HepG2 (cell line): ENCODE data around the gene FGF1. TPM values are rescaled to one million over a fixed set of nuclear protein-coding genes. Genes with fewer than 3 reads are reported as not detected.

Experiments used
- ATAC-seq: fragments of 200-7000 bp; cut with Tn5 transposase; 3 replicates; pipeline ENCODE4 v1.9.1; 2020; ENCODE audit warnings: mild to moderate bottlenecking, moderate library complexity
- BruUV-seq: library from RNA; stranded (reverse); fragments of 400-500 nt; replicated peaks from 2 replicates; lab custom pipeline; 2021; lab: Mats Ljungman, UMichigan
- CTCF ChIA-PET: fragments of 300-600 bp; formaldehyde crosslinking; extraction: SDS; loops from one replicate; lab custom pipeline; 2021; ENCODE audit warnings: low total read pairs, inconsistent platforms, low intra/inter-chr PET ratio; lab: Yijun Ruan, JAX
- POLR2A ChIA-PET: fragments of 350-600 bp; sonication (Branson Sonifier 250); formaldehyde crosslinking; loops from one replicate; lab custom pipeline; 2020; ENCODE audit warnings: antibody characterized with exemption, inconsistent platforms; lab: Yijun Ruan, JAX
- DNase-seq: peaks from one replicate; pipeline ENCODE4 v3.0.0-alpha.2; 2015; ENCODE audit warnings: low spot score
- FAIRE-seq: peaks from 3 replicates; lab custom pipeline; 2011; peaks lifted over from hg19 to GRCh38; lab: Jason Lieb, UNC
- H2AFZ ChIP-seq: one replicate; pipeline ENCODE4 v1.6.1; 2011; ENCODE audit warnings: low read length, inconsistent platforms
- H3K27ac ChIP-seq: fragments of 300-600 bp; 3 replicates; pipeline ENCODE4 v1.8.0; 2011; ENCODE audit warnings: mixed run types, mild to moderate bottlenecking, mixed read lengths, low read length, inconsistent platforms; ENCODE audit not compliant: insufficient read depth; ENCODE audit errors: extremely low read length
- H3K27me3 ChIP-seq, 2 experiments: fragments of 200-600 bp in 1 of 2; 2 replicates in 1 of 2; 3 replicates in 1 of 2; pipeline versions ENCODE4 v1.6.0 to v1.8.0; 2011; ENCODE audit warnings: low read length in 2 of 2, mild to moderate bottlenecking in 2 of 2, moderate library complexity in 2 of 2, inconsistent platforms in 1 of 2; ENCODE audit not compliant: insufficient read depth in 2 of 2, control insufficient read depth in 1 of 2
- H3K36me3 ChIP-seq, 2 experiments: fragments of 200-600 bp in 1 of 2; replicated peaks in 1 of 2; 2 replicates in 1 of 2; 3 replicates in 1 of 2; pipeline versions ENCODE4 v1.5.1 to v1.8.0; 2011; ENCODE audit warnings: low read length in 2 of 2, inconsistent platforms in 1 of 2; ENCODE audit not compliant: insufficient read depth in 2 of 2, control insufficient read depth in 1 of 2
- H3K4me1 ChIP-seq: 2 replicates; pipeline ENCODE4 v1.5.1; 2012; ENCODE audit warnings: low read length, inconsistent platforms; ENCODE audit not compliant: insufficient read depth
- H3K4me2 ChIP-seq: 2 replicates; pipeline ENCODE4 v1.6.0; 2011; ENCODE audit warnings: low read depth, low read length, inconsistent platforms
- H3K4me3 ChIP-seq, 3 experiments: fragments of 200-600 bp in 1 of 3; sonication (generic), shearing (Covaris generic) in 1 of 3; replicated peaks in 1 of 3; 2 replicates each; pipeline ENCODE4 v1.5.1; 2011 to 2016; ENCODE audit warnings: low read length in 3 of 3, inconsistent platforms in 2 of 3, low read depth in 2 of 3, mild to moderate bottlenecking in 2 of 3, control low read depth in 1 of 3, mixed read lengths in 1 of 3; ENCODE audit not compliant: insufficient read depth in 1 of 3
- H3K79me2 ChIP-seq: one replicate; pipeline ENCODE4 v1.6.1; 2011; ENCODE audit warnings: low read length, inconsistent platforms; ENCODE audit not compliant: insufficient read depth
- H3K9ac ChIP-seq: 2 replicates; pipeline ENCODE4 v1.6.0; 2011; ENCODE audit warnings: mild to moderate bottlenecking, low read depth, low read length, inconsistent platforms; ENCODE audit not compliant: insufficient read depth
- H3K9me3 ChIP-seq: 2 replicates; pipeline ENCODE4 v1.5.1; 2012; ENCODE audit warnings: mild to moderate bottlenecking, low read length
- H4K20me1 ChIP-seq: 2 replicates; pipeline ENCODE4 v1.6.0; 2011; ENCODE audit warnings: inconsistent platforms, mild to moderate bottlenecking, low read length, moderate library complexity; ENCODE audit not compliant: insufficient read depth
- FOXM1 ChIP-seq: sonication (generic); formaldehyde crosslinking; IDR thresholded peaks from 2 replicates; pipeline ENCODE4 v1.5.0; 2020; ENCODE audit warnings: missing genetic modification reagents
- RNF219 ChIP-seq: sonication (generic); formaldehyde crosslinking; IDR thresholded peaks from 2 replicates; pipeline ENCODE4 v1.5.0; 2020; ENCODE audit warnings: mild to moderate bottlenecking, missing genetic modification reagents
- TBX2 ChIP-seq: sonication (generic); formaldehyde crosslinking; IDR thresholded peaks from 2 replicates; pipeline ENCODE4 v1.5.0; 2020; ENCODE audit warnings: missing genetic modification reagents, mild to moderate bottlenecking, borderline replicate concordance
- ZMYM3 ChIP-seq: sonication (generic); formaldehyde crosslinking; IDR thresholded peaks from 2 replicates; pipeline ENCODE4 v1.5.1; 2020; ENCODE audit warnings: mild to moderate bottlenecking, missing genetic modification reagents
- ZNF678 ChIP-seq: sonication (generic); formaldehyde crosslinking; IDR thresholded peaks from 2 replicates; pipeline ENCODE4 v1.4.0; 2020; ENCODE audit warnings: mild to moderate bottlenecking, missing genetic modification reagents
- ZNF749 ChIP-seq: sonication (generic); formaldehyde crosslinking; IDR thresholded peaks from 2 replicates; pipeline ENCODE4 v1.8.0; 2022; ENCODE audit warnings: mild to moderate bottlenecking, missing genetic modification reagents, moderate library complexity, borderline replicate concordance
- WGBS: methylation state at CpG from one replicate; pipeline ENCODE4 v1.1.6; 2017; ENCODE audit warnings: low lambda C conversion rate; 5-methylcytosine and 5-hydroxymethylcytosine counted together
- in situ Hi-C: cut with HindIII; loops from 2 replicates; pipeline ENCODE4 v1.10.0; 2017; ENCODE audit warnings: low pct_unique_long_range_greater_than_20kb; ENCODE audit not compliant: extremely low pct_ligation_motif_present
- intact Hi-C: fragments of 100-400 bp; cut with micrococcal nuclease; formaldehyde crosslinking; loops from one replicate; pipeline ENCODE4 v1.10.0; 2022; ENCODE audit not compliant: unreplicated experiment
- polyA plus RNA-seq, 8 experiments: library from polyadenylated mRNA; depleted of rRNA in 3 of 8; stranded (reverse) in 7 of 8; unstranded in 1 of 8; fragments of >200 nt; fragmentation: Illumina TruSeq in 4 of 8; extraction: Trizol in 4 of 8; gene quantifications; 2 replicates each; pipeline versions ENCODE4 v1.2.1 to v1.2.3, GENCODE V29; 2011 to 2016; ENCODE audit warnings: low read depth in 4 of 8, missing spikeins in 1 of 8, mixed read lengths in 1 of 8; ENCODE audit not compliant: insufficient read depth in 1 of 8
- total RNA-seq, 5 experiments: library from RNA; depleted of rRNA; stranded (reverse); fragments of >200 nt; fragmentation: Illumina TruSeq; extraction: Trizol; gene quantifications; 2 replicates each; pipeline ENCODE4 v1.2.3, GENCODE V29; 2016; ENCODE audit warnings: low read depth in 1 of 5
- TF ChIP-seq, protein P1 (sequence below): sonication (generic); formaldehyde crosslinking; IDR thresholded peaks from 2 replicates; pipeline ENCODE4 v1.5.0; 2020; ENCODE audit warnings: mild to moderate bottlenecking, missing genetic modification reagents, borderline replicate concordance
- TF ChIP-seq, protein P2 (sequence below): sonication (generic); formaldehyde crosslinking; IDR thresholded peaks from 2 replicates; pipeline ENCODE4 v1.8.0; 2022; ENCODE audit warnings: missing genetic modification reagents, low read depth, mild to moderate bottlenecking, borderline replicate concordance
- TF ChIP-seq, protein P3 (sequence below): sonication (generic); formaldehyde crosslinking; IDR thresholded peaks from 2 replicates; pipeline ENCODE4 v1.4.0; 2020; ENCODE audit warnings: mild to moderate bottlenecking, missing genetic modification reagents

Gene FGF1
- total and polyA plus RNA-seq, 2 of the 13 experiments (the other 11 are each of a cell fraction or from before 2014, with no cell fraction given): not detected

DNA sequence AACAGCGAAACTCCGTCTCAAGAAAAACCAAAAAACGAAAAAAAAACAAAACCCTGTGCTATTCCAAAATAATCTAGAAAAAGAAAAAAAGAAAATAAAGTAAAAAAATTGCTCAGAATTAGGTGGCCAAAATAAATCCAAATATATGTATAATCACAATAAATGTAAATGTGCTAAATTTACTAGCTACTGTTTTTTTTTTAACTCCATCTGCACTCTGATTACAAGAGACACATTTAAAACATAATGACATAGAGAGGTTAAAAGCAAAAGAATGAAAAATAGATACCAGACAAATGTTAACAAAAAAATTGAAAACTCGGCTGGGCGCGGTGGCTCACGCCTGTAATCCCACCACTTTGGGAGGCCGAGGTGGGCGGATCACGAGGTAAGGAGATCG lies 66.1 kb downstream of the FGF1 start (continued):
- TF ChIP-seq, protein P1, sequence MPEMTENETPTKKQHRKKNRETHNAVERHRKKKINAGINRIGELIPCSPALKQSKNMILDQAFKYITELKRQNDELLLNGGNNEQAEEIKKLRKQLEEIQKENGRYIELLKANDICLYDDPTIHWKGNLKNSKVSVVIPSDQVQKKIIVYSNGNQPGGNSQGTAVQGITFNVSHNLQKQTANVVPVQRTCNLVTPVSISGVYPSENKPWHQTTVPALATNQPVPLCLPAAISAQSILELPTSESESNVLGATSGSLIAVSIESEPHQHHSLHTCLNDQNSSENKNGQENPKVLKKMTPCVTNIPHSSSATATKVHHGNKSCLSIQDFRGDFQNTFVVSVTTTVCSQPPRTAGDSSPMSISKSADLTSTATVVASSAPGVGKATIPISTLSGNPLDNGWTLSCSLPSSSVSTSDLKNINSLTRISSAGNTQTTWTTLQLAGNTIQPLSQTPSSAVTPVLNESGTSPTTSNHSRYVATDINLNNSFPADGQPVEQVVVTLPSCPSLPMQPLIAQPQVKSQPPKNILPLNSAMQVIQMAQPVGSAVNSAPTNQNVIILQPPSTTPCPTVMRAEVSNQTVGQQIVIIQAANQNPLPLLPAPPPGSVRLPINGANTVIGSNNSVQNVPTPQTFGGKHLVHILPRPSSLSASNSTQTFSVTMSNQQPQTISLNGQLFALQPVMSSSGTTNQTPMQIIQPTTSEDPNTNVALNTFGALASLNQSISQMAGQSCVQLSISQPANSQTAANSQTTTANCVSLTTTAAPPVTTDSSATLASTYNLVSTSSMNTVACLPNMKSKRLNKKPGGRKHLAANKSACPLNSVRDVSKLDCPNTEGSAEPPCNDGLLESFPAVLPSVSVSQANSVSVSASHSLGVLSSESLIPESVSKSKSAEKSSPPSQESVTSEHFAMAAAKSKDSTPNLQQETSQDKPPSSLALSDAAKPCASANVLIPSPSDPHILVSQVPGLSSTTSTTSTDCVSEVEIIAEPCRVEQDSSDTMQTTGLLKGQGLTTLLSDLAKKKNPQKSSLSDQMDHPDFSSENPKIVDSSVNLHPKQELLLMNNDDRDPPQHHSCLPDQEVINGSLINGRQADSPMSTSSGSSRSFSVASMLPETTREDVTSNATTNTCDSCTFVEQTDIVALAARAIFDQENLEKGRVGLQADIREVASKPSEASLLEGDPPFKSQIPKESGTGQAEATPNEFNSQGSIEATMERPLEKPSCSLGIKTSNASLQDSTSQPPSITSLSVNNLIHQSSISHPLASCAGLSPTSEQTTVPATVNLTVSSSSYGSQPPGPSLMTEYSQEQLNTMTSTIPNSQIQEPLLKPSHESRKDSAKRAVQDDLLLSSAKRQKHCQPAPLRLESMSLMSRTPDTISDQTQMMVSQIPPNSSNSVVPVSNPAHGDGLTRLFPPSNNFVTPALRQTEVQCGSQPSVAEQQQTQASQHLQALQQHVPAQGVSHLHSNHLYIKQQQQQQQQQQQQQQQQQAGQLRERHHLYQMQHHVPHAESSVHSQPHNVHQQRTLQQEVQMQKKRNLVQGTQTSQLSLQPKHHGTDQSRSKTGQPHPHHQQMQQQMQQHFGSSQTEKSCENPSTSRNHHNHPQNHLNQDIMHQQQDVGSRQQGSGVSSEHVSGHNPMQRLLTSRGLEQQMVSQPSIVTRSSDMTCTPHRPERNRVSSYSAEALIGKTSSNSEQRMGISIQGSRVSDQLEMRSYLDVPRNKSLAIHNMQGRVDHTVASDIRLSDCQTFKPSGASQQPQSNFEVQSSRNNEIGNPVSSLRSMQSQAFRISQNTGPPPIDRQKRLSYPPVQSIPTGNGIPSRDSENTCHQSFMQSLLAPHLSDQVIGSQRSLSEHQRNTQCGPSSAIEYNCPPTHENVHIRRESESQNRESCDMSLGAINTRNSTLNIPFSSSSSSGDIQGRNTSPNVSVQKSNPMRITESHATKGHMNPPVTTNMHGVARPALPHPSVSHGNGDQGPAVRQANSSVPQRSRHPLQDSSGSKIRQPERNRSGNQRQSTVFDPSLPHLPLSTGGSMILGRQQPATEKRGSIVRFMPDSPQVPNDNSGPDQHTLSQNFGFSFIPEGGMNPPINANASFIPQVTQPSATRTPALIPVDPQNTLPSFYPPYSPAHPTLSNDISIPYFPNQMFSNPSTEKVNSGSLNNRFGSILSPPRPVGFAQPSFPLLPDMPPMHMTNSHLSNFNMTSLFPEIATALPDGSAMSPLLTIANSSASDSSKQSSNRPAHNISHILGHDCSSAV (CRISPR knock-in tag): no peak
- no peak for TF ChIP-seq ZNF678 (CRISPR knock-in tag)
- TF ChIP-seq TBX2 (CRISPR knock-in tag): no peak

- Histone ChIP-seq H3K4me1 (0 out of 2 replicates have a peak, but pooled peaks cover 7% of the 10 kb centered on the region), H3K27ac (no peak overlapping the region), H3K79me2 (no peaks in the 10 kb centered on the region), H4K20me1 (no peaks in the 10 kb centered on the region), H3K9me3 (no peaks in the 10 kb centered on the region), H2AFZ (no peak overlapping the region), H3K4me3 (no peak overlapping the region), H3K27me3 (no peaks in the 10 kb centered on the region), H3K4me2 (no peak overlapping the region), H3K9ac (no peak overlapping the region), H3K36me3 (no peaks in the 10 kb centered on the region)
- in situ Hi-C loops (no loop called here), intact Hi-C loops (no loop called here)
- BruUV-seq: no TSS peak
- WGBS: 59% methylated on average over 6 of the region's 6 CpGs
- POLR2A ChIA-PET: no interaction called here
- ATAC-seq: no peak
- CTCF ChIA-PET: no interaction called here
- FAIRE-seq: no peak
- no peak for DNase-seq
- no peak for TF ChIP-seq FOXM1 (CRISPR knock-in tag)
- no peak for TF ChIP-seq RNF219
- TF ChIP-seq, protein P2, sequence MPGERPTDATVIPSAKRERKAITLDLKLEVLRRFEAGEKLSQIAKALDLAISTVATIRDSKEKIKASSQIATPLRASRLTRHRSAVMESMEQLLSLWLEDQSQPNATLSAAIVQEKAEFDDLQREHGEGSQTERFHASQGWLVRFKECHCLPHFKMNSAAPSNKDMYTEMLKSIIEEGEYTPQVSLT: no peak
- TF ChIP-seq ZMYM3 (CRISPR knock-in tag): no peak
- TF ChIP-seq, protein P3, sequence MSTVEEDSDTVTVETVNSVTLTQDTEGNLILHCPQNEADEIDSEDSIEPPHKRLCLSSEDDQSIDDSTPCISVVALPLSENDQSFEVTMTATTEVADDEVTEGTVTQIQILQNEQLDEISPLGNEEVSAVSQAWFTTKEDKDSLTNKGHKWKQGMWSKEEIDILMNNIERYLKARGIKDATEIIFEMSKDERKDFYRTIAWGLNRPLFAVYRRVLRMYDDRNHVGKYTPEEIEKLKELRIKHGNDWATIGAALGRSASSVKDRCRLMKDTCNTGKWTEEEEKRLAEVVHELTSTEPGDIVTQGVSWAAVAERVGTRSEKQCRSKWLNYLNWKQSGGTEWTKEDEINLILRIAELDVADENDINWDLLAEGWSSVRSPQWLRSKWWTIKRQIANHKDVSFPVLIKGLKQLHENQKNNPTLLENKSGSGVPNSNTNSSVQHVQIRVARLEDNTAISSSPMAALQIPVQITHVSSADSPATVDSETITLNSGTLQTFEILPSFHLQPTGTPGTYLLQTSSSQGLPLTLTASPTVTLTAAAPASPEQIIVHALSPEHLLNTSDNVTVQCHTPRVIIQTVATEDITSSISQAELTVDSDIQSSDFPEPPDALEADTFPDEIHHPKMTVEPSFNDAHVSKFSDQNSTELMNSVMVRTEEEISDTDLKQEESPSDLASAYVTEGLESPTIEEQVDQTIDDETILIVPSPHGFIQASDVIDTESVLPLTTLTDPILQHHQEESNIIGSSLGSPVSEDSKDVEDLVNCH (CRISPR knock-in tag): no peak
- no peak for TF ChIP-seq ZNF749 (CRISPR knock-in tag)
Measured at GRCh38 chr5:142618130-142618523, 67.8 kb downstream of the FGF1 start.
